IMR-90 (cell line): ENCODE measurements around the gene TRAPPC3.
"Not testable (repeated sequence)": the region's sequence is repeated elsewhere in the genome, so short reads cannot be mapped to it uniquely, and the experiment has no call there.

ENCODE experiments used
- BHLHE40 ChIP-seq: fragments of 150-350 bp; IDR thresholded peaks from 2 replicates; pipeline ENCODE4 v1.6.1; 2016; ENCODE audit warnings: mild to moderate bottlenecking, low read depth, low read length
- CEBPB ChIP-seq: IDR thresholded peaks from 2 replicates; pipeline ENCODE4 v1.6.1; 2012; ENCODE audit warnings: low read depth, low read length, improper control_type of control experiment
- FOS ChIP-seq: fragments of 150-350 bp; IDR thresholded peaks from 2 replicates; pipeline ENCODE4 v1.6.1; 2016; ENCODE audit warnings: low read depth, low read length
- MAFK ChIP-seq: IDR thresholded peaks from 2 replicates; pipeline ENCODE4 v1.6.1; 2012; ENCODE audit warnings: low read depth, low read length, improper control_type of control experiment
- MAZ ChIP-seq: IDR thresholded peaks from 2 replicates; pipeline ENCODE4 v1.6.1; 2012; ENCODE audit warnings: low read depth, mild to moderate bottlenecking, low read length, improper control_type of control experiment, moderate library complexity, borderline replicate concordance
- MXI1 ChIP-seq: IDR thresholded peaks from 2 replicates; pipeline ENCODE4 v1.6.1; 2012; ENCODE audit warnings: low read depth, mild to moderate bottlenecking, low read length, moderate library complexity, borderline replicate concordance
- POLR2A ChIP-seq: IDR thresholded peaks from 2 replicates; pipeline ENCODE4 v1.6.1; 2012; ENCODE audit warnings: mild to moderate bottlenecking, low read depth, low read length
- RAD21 ChIP-seq: IDR thresholded peaks from 2 replicates; pipeline ENCODE4 v1.6.1; 2012; ENCODE audit warnings: low read length, improper control_type of control experiment
- RCOR1 ChIP-seq: IDR thresholded peaks from 2 replicates; pipeline ENCODE4 v1.6.1; 2012; ENCODE audit warnings: mild to moderate bottlenecking, low read length, improper control_type of control experiment; ENCODE audit not compliant: insufficient replicate concordance
- RFX5 ChIP-seq: IDR thresholded peaks from 2 replicates; pipeline ENCODE4 v1.8.0; 2012; ENCODE audit warnings: low read depth, mild to moderate bottlenecking, low read length, moderate library complexity
- SMC3 ChIP-seq: fragments of 150-350 bp; IDR thresholded peaks from 2 replicates; pipeline ENCODE4 v1.6.1; 2016; ENCODE audit warnings: low read depth, mild to moderate bottlenecking, antibody characterized with exemption, low read length, moderate library complexity
- TF ChIP-seq, protein P1 (sequence below): conservative IDR thresholded peaks from 2 replicates; pipeline ENCODE4 v1.5.1; 2012; ENCODE audit warnings: mild to moderate bottlenecking, low read depth, low read length, improper control_type of control experiment
- TF ChIP-seq, protein P2 (sequence below): fragments of 150-350 bp; IDR thresholded peaks from 2 replicates; pipeline ENCODE4 v1.6.1; 2017; ENCODE audit warnings: mild to moderate bottlenecking, antibody characterized with exemption, low read length, low read depth
- TF ChIP-seq, protein P3 (sequence below): fragments of 150-350 bp; IDR thresholded peaks from 2 replicates; pipeline ENCODE4 v1.6.1; 2016; ENCODE audit warnings: low read depth, mild to moderate bottlenecking, low read length, moderate library complexity, borderline replicate concordance

DNA sequence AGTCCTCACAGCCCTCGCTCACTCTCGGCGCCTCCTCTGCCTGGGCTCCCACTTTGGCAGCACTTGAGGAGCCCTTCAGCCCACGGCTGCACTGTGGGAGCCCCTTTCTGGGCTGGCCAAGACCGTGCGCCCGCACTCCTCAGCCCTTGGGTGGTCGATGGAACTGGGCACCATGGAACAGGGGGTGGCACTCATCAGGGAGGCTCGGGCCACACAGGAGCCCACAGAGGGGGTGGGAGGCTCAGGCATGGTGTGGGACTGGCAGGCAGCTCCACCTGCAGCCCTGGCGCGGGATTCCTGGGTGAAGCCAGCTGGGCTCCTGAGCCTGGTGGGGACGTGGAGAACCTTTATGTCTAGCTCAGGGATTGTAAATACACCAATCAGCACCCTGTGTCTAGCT, 47.5 kb upstream of the TRAPPC3 start:
- not testable (repeated sequence) for TF ChIP-seq RCOR1, MAFK, FOS, CEBPB, POLR2A, RFX5, RAD21, MXI1, SMC3, BHLHE40, MAZ
- TF ChIP-seq, protein P1, sequence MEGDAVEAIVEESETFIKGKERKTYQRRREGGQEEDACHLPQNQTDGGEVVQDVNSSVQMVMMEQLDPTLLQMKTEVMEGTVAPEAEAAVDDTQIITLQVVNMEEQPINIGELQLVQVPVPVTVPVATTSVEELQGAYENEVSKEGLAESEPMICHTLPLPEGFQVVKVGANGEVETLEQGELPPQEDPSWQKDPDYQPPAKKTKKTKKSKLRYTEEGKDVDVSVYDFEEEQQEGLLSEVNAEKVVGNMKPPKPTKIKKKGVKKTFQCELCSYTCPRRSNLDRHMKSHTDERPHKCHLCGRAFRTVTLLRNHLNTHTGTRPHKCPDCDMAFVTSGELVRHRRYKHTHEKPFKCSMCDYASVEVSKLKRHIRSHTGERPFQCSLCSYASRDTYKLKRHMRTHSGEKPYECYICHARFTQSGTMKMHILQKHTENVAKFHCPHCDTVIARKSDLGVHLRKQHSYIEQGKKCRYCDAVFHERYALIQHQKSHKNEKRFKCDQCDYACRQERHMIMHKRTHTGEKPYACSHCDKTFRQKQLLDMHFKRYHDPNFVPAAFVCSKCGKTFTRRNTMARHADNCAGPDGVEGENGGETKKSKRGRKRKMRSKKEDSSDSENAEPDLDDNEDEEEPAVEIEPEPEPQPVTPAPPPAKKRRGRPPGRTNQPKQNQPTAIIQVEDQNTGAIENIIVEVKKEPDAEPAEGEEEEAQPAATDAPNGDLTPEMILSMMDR: not testable (repeated sequence)
- TF ChIP-seq, protein P2, sequence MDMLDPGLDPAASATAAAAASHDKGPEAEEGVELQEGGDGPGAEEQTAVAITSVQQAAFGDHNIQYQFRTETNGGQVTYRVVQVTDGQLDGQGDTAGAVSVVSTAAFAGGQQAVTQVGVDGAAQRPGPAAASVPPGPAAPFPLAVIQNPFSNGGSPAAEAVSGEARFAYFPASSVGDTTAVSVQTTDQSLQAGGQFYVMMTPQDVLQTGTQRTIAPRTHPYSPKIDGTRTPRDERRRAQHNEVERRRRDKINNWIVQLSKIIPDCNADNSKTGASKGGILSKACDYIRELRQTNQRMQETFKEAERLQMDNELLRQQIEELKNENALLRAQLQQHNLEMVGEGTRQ: not testable (repeated sequence)
- TF ChIP-seq, protein P3, sequence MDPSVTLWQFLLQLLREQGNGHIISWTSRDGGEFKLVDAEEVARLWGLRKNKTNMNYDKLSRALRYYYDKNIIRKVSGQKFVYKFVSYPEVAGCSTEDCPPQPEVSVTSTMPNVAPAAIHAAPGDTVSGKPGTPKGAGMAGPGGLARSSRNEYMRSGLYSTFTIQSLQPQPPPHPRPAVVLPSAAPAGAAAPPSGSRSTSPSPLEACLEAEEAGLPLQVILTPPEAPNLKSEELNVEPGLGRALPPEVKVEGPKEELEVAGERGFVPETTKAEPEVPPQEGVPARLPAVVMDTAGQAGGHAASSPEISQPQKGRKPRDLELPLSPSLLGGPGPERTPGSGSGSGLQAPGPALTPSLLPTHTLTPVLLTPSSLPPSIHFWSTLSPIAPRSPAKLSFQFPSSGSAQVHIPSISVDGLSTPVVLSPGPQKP: not testable (repeated sequence)
